GM10266 (cell line): Measurements from ENCODE around the gene SLC9C2.

Experiments used
- DNase-seq: peaks from one replicate; pipeline ENCODE4 v3.0.0; 2012; ENCODE audit errors: extremely low spot score
- CTCF ChIP-seq: IDR thresholded peaks from 2 replicates; pipeline ENCODE4 v1.5.1; 2012; ENCODE audit warnings: mild to moderate bottlenecking, low read depth; ENCODE audit not compliant: control insufficient read depth, insufficient read depth; ENCODE audit errors: missing control alignments

SLC9C2 gene

GRCh38 chr1:173481195-173481772 is 121.6 kb downstream of the SLC9C2 start:
- DNase-seq, result no peak
- no peak for TF ChIP-seq CTCF

- DNase-seq, result no peak
- TF ChIP-seq CTCF, result no peak
Measured at GRCh38 chr1:173479649-173480048, 123.2 kb downstream of the SLC9C2 start.

GRCh38 chr1:173478094-173478674 is 124.7 kb downstream of the SLC9C2 start:
- TF ChIP-seq CTCF, result no peak
- DNase-seq, result peak; percentile 18

- DNase-seq, result no peak
- TF ChIP-seq CTCF, result no peak
Measured at GRCh38 chr1:173477286-173478093, 125.4 kb downstream of the SLC9C2 start, which contains the start of gene PRDX6. Gene PRDX6, plus strand, starts transcription at chr1:173477335. Its CDS starts 63 bp downstream, at chr1:173477398.

GRCh38 chr1:173476665-173477285 is 126.1 kb downstream of the SLC9C2 start:
- TF ChIP-seq CTCF, result peak; percentile 36
- DNase-seq, result peak; percentile 97

GRCh38 chr1:173476197-173476664 is 126.6 kb downstream of the SLC9C2 start:
- no peak for DNase-seq
- no peak for TF ChIP-seq CTCF
